Heart right ventricle (tissue), 16 donors: ENCODE measurements around the gene MFSD11. TPM values are rescaled to one million over a fixed set of nuclear protein-coding genes. Genes with fewer than 3 reads are reported as not detected.

Source experiments
- ATAC-seq, 8 donors: fragments of 200-7000 bp; cut with Tn5 transposase; one replicate each; pipeline ENCODE4 v1.9.1; 2020; ENCODE audit warnings: mild to moderate bottlenecking in 8 of 8, moderate library complexity in 8 of 8, moderate number of reproducible peaks in 1 of 8
- DNase-seq, 2 donors: peaks; one replicate each; pipeline ENCODE4 v3.0.0-alpha.2; 2020
- H3K27ac ChIP-seq, 10 donors: fragments of 200-600 bp; sonication (generic) in 2 of 10; one replicate each; pipeline versions ENCODE4 v1.5.0 to v1.8.0; 2020 to 2022; ENCODE audit warnings: mild to moderate bottlenecking in 3 of 10
- H3K27me3 ChIP-seq, 7 donors: fragments of 200-600 bp; one replicate each; pipeline ENCODE4 v1.8.0; 2021 to 2022; ENCODE audit warnings: mild to moderate bottlenecking in 2 of 7
- H3K36me3 ChIP-seq, 9 donors: fragments of 200-600 bp; sonication (generic) in 1 of 9; one replicate each; pipeline versions ENCODE4 v1.5.0 to v1.8.0; 2020 to 2022; ENCODE audit warnings: mild to moderate bottlenecking in 2 of 9
- H3K4me1 ChIP-seq, 9 donors: fragments of 200-600 bp; sonication (generic) in 1 of 9; one replicate each; pipeline versions ENCODE4 v1.5.0 to v1.8.0; 2020 to 2022; ENCODE audit warnings: mild to moderate bottlenecking in 4 of 9
- H3K4me3 ChIP-seq, 10 donors: fragments of 200-600 bp; sonication (generic) in 2 of 10; one replicate each; pipeline versions ENCODE4 v1.5.0 to v1.8.0; 2020 to 2022; ENCODE audit warnings: mild to moderate bottlenecking in 7 of 10, moderate library complexity in 2 of 10
- H3K9me3 ChIP-seq, 11 donors: fragments of 200-600 bp in 10 of 11; sonication (generic) in 2 of 11; one replicate each; pipeline versions ENCODE4 v1.5.0 to v1.8.0; 2013 to 2022; ENCODE audit warnings: mild to moderate bottlenecking in 2 of 11, control low read depth in 1 of 11, moderate library complexity in 1 of 11
- WGBS, 2 donors: extraction: QIAGEN DNeasy Blood & Tissue Kit; methylation state at CpG; one replicate each; pipeline ENCODE4 v1.1.7; 2013; ENCODE audit warnings: inconsistent platforms in 1 of 2; 5-methylcytosine and 5-hydroxymethylcytosine counted together
- intact Hi-C, 10 donors: fragments of 100-400 bp; cut with DNase I; formaldehyde crosslinking; loops; one replicate each; pipeline versions ENCODE4 v1.11.1 to v1.14.2; 2022
- polyA plus RNA-seq, 2 donors: library from polyadenylated mRNA; stranded (reverse); fragments of 200-250 nt; gene quantifications; one replicate each; pipeline ENCODE4 v1.2.3, GENCODE V29; 2013
- total RNA-seq, 10 donors: library from RNA; stranded (reverse); fragmentation: NEBNext Ultra II Directional in 3 of 10; extraction: Animal tissue kit (Norgen Biotek cat#: 25700) in 3 of 10; gene quantifications; one replicate each; pipeline versions ENCODE4 v1.2.1 to v1.2.4, GENCODE V29; 2021 to 2023
- TF ChIP-seq, protein P1 (sequence below), 9 donors: fragments of 200-600 bp; sonication (generic) in 2 of 9; IDR thresholded peaks; one replicate each; pipeline versions ENCODE4 v1.5.0 to v1.8.0; 2021 to 2022; ENCODE audit warnings: antibody characterized with exemption in 9 of 9, mild to moderate bottlenecking in 5 of 9, moderate library complexity in 1 of 9
- donor health status: Arrhythmogenic right ventricular cardiomyopathy.
- donor health status: ischemic (EF 13 %, LVEDD 7.1; RV severe dilation, severe dysfunction).
- donor health status: healthy with polysubstance abuse.
- donor health status: DM: no; HTN: yes; CAD: no.
- donor health status: DM: no; HTN: no; CAD: no.
- donor health status: ischemic (EF 25% LVEDD 6.9; RV normal size, moderate dysfunction).
- donor health status: ischemic (EF 25% LVEDD 5.7; RV mildly dilated, moderate dysfunction).
- donor health status: healthy.
- donor health status: DM: yes; HTN: yes; CAD: no.
- donor health status: Ischemic cardiomyopathy.
- donor health status: ischemic (EF 35%, LVEDD 5.7; RV mildly dilated, moderate dysfunction).
- donor health status: nonischemic (EF 11% LVEDD 7.7; RV severe dilation, severe dysfunction).
- donor health status: DM: yes; HTN: yes; CAD: no.
- donor health status: PGD.
- donor health status: ischemic (EF 29% LVEDD 5.4; RV normal size, mild dysfunction).
- donor health status: nonischemic (EF 23%, LVEDD 6.1; RV moderate dilation, normal function).

The MFSD11 gene
- total and polyA plus RNA-seq, 12 donors: 9.2 to 34.4 (median 28.9) TPM

DNA sequence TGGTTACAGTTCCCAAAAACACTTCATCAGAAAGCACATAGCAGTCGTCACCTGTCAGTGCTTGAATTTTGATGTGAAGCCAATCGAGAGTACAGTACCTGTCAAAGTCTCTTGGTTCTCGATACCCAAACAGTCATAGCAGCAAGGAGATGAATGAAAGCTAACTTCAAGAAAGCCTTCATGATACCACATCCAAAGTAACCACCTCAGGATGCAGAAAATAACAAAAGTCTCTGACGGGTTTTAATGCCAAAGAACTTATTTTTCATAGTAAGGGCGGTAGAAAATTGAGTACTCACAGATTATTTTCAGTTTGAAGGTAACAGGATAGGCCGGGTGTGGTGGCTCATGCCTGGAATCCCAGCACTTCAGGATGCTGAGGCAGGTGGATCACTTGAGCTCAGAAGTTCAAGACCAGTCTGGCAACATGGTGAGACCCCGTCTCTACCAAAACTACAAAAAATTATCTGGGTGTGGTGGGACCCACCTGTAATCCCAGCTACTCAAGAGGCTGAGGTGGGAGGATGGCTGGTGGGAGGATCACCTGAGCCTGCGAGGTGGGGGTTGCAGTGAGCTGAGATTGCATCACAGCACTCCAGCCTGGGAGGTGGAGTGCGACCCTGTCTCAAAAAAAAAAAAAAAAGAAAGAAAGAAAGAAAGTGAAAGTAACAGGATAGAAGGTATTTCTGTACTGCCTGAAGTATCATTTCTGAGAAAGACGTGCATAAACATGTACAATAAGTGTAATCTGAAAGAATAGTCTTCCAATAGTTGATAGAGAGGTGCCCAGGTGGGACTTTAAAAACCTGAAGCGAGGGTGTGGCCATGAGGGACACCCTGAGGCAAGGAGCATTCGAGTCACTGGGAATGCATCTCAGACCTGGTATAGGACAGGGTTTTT lies 15.4 kb downstream of the MFSD11 start:
- peaks cover 0 to 95% (median 16%) of the 10 kb centered on the region in 9 donors for H3K36me3 ChIP-seq
- intact Hi-C loops: no loop called here
- H3K27ac ChIP-seq: peak overlapping the region in 3 of 10 donors; percentile 16 to 61 (median 50)
- peaks cover 0 to 16% (median 0%) of the 10 kb centered on the region in 9 donors for H3K4me1 ChIP-seq
- H3K27me3 ChIP-seq: no peaks in the 10 kb centered on the region
- ATAC-seq: peak in 2 of 8 donors; percentile 52 to 53
- no peaks in the 10 kb centered on the region for H3K9me3 ChIP-seq
- H3K4me3 ChIP-seq: peak overlapping the region in 1 of 10 donors; percentile 17
- TF ChIP-seq, protein P1, sequence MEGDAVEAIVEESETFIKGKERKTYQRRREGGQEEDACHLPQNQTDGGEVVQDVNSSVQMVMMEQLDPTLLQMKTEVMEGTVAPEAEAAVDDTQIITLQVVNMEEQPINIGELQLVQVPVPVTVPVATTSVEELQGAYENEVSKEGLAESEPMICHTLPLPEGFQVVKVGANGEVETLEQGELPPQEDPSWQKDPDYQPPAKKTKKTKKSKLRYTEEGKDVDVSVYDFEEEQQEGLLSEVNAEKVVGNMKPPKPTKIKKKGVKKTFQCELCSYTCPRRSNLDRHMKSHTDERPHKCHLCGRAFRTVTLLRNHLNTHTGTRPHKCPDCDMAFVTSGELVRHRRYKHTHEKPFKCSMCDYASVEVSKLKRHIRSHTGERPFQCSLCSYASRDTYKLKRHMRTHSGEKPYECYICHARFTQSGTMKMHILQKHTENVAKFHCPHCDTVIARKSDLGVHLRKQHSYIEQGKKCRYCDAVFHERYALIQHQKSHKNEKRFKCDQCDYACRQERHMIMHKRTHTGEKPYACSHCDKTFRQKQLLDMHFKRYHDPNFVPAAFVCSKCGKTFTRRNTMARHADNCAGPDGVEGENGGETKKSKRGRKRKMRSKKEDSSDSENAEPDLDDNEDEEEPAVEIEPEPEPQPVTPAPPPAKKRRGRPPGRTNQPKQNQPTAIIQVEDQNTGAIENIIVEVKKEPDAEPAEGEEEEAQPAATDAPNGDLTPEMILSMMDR (IDR thresholded peaks at IDR 0.05): no peak
- WGBS, 2 donors: 81 to 83% methylated on average over 12 of the region's 12 CpGs
- DNase-seq: no peak

- Histone ChIP-seq H3K36me3 (peaks cover 0 to 94% (median 17%) of the 10 kb centered on the region in 9 donors), H3K4me1 (peaks cover 0 to 11% (median 0%) of the 10 kb centered on the region in 9 donors), H3K4me3 (no peak overlapping the region), H3K27ac (peak overlapping the region in 2 of 10 donors; percentile 23 to 34), H3K9me3 (no peaks in the 10 kb centered on the region), H3K27me3 (no peaks in the 10 kb centered on the region)
- ATAC-seq (peak in 2 of 8 donors; percentile 24 to 40), DNase-seq (no peak)
- intact Hi-C loops: no loop called here
- TF ChIP-seq, protein P1 (IDR thresholded peaks at IDR 0.05): no peak
- 59 to 69% methylated on average over 2 of the region's 2 CpGs for WGBS, 2 donors
Measured at GRCh38 chr17:76755285-76755684, 17.4 kb downstream of the MFSD11 start.

- H3K27ac ChIP-seq: no peak overlapping the region
- TF ChIP-seq, protein P1 (IDR thresholded peaks at IDR 0.05): no peak
- peaks cover 0 to 11% (median 0%) of the 10 kb centered on the region in 9 donors for H3K4me1 ChIP-seq
- DNase-seq (no peak), ATAC-seq (no peak)
- H3K27me3 ChIP-seq: no peaks in the 10 kb centered on the region
- H3K9me3 ChIP-seq: no peaks in the 10 kb centered on the region
- no peak overlapping the region for H3K4me3 ChIP-seq
- peaks cover 0 to 91% (median 23%) of the 10 kb centered on the region in 9 donors for H3K36me3 ChIP-seq
- WGBS, 2 donors: 95 to 96% methylated on average over 5 of the region's 5 CpGs
- intact Hi-C loops: no loop called here
Measured at GRCh38 chr17:76757256-76757655, 19.3 kb downstream of the MFSD11 start.

GRCh38 chr17:76758570-76758969 lies 20.7 kb downstream of the MFSD11 start:
- DNase-seq: no peak
- Histone ChIP-seq H3K9me3 (no peaks in the 10 kb centered on the region), H3K27me3 (no peaks in the 10 kb centered on the region), H3K4me1 (peaks cover 0 to 5% (median 0%) of the 10 kb centered on the region in 9 donors), H3K36me3 (peaks cover 0 to 88% (median 23%) of the 10 kb centered on the region in 9 donors), H3K27ac (no peak overlapping the region), H3K4me3 (no peak overlapping the region)
- no peak for ATAC-seq
- WGBS, 2 donors: 97 to 98% methylated on average over 3 of the region's 3 CpGs
- intact Hi-C loops: loop anchor here in 1 of 10 donors (2.0 kb wide), 1 partner anchor 290 kb away; no protein-coding TSS in a partner anchor
- TF ChIP-seq, protein P1 (IDR thresholded peaks at IDR 0.05): no peak
